ENCODE measurements around the gene BTBD9.

DNA sequence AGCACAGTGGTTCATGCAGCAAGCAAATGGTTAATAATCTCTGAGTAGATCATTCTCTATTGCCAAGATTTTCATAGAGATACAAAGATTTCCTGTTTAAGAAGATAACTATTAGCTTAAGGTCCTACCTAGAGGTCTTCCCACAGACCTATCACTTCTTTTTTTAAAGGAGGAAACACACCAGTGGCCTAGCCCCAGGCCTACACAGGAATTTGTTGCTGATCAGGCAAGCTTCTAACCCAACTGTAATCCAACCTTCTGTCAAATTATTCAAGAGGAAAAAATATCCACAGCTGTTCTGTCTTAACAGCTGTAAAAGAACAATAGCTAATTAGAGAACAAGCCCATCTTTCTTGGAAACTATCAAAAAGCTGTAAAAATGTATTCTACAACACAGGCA lies 332.8 kb downstream of the BTBD9 start:
- TF ChIP-seq POLR2A (IDR thresholded peaks at IDR 0.05; ENCODE audit: low read depth, low read length) (no peak), POLR2AphosphoS5 (IDR thresholded peaks at IDR 0.05; ENCODE audit: low read depth, low read length) (no peak)
